WTC11 (cell line): ENCODE data around the gene NRBF2.
A peak's percentile ranks its signal among the peaks of the same experiment; 100 is the strongest.

Experiments used
- NFYB ChIP-seq: sonication (generic); formaldehyde crosslinking; conservative IDR thresholded peaks from 2 replicates; pipeline ENCODE4 v1.8.0; 2022; ENCODE audit warnings: low read depth, missing genetic modification reagents
- PRRX2 ChIP-seq: fragments of 250-450 bp; sonication (Bioruptor Pico); IDR thresholded peaks from 2 replicates; pipeline ENCODE4 v1.8.0; 2021; ENCODE audit warnings: mild to moderate bottlenecking
- ZNF138 ChIP-seq: sonication (generic); formaldehyde crosslinking; conservative IDR thresholded peaks from 2 replicates; pipeline ENCODE4 v1.8.1; 2022; ENCODE audit warnings: mild to moderate bottlenecking, moderate library complexity, missing genetic modification reagents
- ZNF232 ChIP-seq: sonication (generic); formaldehyde crosslinking; IDR thresholded peaks from 2 replicates; pipeline ENCODE4 v1.8.0; 2022; ENCODE audit warnings: mild to moderate bottlenecking, missing genetic modification reagents
- ZNF416 ChIP-seq: fragments of 250-450 bp; sonication (Bioruptor Pico); IDR thresholded peaks from 2 replicates; pipeline ENCODE4 v1.9.0; 2021; ENCODE audit warnings: mild to moderate bottlenecking, inconsistent platforms
- TF ChIP-seq, protein P1 (sequence below): fragments of 200-600 bp; IDR thresholded peaks from 2 replicates; pipeline ENCODE4 v1.8.0; 2022; ENCODE audit warnings: antibody characterized with exemption
- TF ChIP-seq, protein P2 (sequence below): sonication (generic); formaldehyde crosslinking; conservative IDR thresholded peaks from 2 replicates; pipeline ENCODE4 v1.8.1; 2023; ENCODE audit warnings: mild to moderate bottlenecking, low read depth, missing genetic modification reagents, moderate library complexity
- TF ChIP-seq, protein P3 (sequence below): sonication (generic); formaldehyde crosslinking; IDR thresholded peaks from 2 replicates; pipeline ENCODE4 v1.8.1; 2022; ENCODE audit warnings: low read depth, missing genetic modification reagents, borderline replicate concordance
- TF ChIP-seq, protein P4 (sequence below): sonication (generic); formaldehyde crosslinking; conservative IDR thresholded peaks from 2 replicates; pipeline ENCODE4 v1.8.1; 2022; ENCODE audit warnings: mild to moderate bottlenecking, missing genetic modification reagents

DNA sequence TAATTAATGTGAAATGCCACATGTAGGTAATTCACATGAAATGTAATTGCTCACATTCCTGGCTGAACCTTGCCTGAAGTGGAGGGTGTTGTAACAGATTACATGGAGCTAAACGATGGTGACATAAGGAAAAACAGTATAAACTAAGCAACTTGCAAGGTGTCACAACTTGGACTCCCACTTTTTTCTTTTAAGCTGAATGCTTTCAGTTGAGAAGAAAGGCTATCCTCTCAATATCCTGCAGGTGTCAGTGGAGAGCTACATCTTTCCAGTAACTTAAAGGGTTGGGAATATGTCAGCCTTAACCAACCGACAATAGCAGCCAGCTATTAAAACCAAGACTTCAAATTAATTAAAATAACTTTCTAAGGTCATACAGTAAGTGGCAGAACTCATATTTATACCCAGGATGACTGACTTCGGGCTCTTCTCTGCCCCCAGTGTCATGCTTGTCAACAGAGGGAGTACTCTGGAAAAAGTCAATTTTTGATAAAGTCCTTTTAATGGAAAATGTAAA, 33.7 kb downstream of the NRBF2 start:
- TF ChIP-seq NFYB (no peak), ZNF138 (CRISPR knock-in tag) (no peak), PRRX2 (CRISPR knock-in tag) (no peak), ZNF232 (CRISPR knock-in tag) (no peak), ZNF416 (CRISPR knock-in tag) (no peak)
- TF ChIP-seq, protein P1, sequence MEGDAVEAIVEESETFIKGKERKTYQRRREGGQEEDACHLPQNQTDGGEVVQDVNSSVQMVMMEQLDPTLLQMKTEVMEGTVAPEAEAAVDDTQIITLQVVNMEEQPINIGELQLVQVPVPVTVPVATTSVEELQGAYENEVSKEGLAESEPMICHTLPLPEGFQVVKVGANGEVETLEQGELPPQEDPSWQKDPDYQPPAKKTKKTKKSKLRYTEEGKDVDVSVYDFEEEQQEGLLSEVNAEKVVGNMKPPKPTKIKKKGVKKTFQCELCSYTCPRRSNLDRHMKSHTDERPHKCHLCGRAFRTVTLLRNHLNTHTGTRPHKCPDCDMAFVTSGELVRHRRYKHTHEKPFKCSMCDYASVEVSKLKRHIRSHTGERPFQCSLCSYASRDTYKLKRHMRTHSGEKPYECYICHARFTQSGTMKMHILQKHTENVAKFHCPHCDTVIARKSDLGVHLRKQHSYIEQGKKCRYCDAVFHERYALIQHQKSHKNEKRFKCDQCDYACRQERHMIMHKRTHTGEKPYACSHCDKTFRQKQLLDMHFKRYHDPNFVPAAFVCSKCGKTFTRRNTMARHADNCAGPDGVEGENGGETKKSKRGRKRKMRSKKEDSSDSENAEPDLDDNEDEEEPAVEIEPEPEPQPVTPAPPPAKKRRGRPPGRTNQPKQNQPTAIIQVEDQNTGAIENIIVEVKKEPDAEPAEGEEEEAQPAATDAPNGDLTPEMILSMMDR: peak; percentile 38
- TF ChIP-seq, protein P2, sequence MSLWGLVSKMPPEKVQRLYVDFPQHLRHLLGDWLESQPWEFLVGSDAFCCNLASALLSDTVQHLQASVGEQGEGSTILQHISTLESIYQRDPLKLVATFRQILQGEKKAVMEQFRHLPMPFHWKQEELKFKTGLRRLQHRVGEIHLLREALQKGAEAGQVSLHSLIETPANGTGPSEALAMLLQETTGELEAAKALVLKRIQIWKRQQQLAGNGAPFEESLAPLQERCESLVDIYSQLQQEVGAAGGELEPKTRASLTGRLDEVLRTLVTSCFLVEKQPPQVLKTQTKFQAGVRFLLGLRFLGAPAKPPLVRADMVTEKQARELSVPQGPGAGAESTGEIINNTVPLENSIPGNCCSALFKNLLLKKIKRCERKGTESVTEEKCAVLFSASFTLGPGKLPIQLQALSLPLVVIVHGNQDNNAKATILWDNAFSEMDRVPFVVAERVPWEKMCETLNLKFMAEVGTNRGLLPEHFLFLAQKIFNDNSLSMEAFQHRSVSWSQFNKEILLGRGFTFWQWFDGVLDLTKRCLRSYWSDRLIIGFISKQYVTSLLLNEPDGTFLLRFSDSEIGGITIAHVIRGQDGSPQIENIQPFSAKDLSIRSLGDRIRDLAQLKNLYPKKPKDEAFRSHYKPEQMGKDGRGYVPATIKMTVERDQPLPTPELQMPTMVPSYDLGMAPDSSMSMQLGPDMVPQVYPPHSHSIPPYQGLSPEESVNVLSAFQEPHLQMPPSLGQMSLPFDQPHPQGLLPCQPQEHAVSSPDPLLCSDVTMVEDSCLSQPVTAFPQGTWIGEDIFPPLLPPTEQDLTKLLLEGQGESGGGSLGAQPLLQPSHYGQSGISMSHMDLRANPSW (CRISPR knock-in tag): no peak
- TF ChIP-seq, protein P3, sequence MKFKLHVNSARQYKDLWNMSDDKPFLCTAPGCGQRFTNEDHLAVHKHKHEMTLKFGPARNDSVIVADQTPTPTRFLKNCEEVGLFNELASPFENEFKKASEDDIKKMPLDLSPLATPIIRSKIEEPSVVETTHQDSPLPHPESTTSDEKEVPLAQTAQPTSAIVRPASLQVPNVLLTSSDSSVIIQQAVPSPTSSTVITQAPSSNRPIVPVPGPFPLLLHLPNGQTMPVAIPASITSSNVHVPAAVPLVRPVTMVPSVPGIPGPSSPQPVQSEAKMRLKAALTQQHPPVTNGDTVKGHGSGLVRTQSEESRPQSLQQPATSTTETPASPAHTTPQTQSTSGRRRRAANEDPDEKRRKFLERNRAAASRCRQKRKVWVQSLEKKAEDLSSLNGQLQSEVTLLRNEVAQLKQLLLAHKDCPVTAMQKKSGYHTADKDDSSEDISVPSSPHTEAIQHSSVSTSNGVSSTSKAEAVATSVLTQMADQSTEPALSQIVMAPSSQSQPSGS (CRISPR knock-in tag): no peak
- TF ChIP-seq, protein P4, sequence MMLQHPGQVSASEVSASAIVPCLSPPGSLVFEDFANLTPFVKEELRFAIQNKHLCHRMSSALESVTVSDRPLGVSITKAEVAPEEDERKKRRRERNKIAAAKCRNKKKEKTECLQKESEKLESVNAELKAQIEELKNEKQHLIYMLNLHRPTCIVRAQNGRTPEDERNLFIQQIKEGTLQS (CRISPR knock-in tag): no peak
